GM18951 (cell line): Measurements from ENCODE around the gene GPS1.

Experiments used
- POLR2A ChIP-seq: IDR thresholded peaks from 4 replicates; pipeline ENCODE4 v1.6.1; 2011; ENCODE audit warnings: mild to moderate bottlenecking; ENCODE audit not compliant: insufficient read length, insufficient read depth; ENCODE audit errors: extremely low read depth
- in situ Hi-C: fragments of 300-500 bp; cut with MboI; formaldehyde crosslinking; loops from one replicate; pipeline ENCODE4 v1.12.0; 2022; ENCODE audit warnings: low sequenced_read_pairs, mixed read lengths, inconsistent platforms; ENCODE audit not compliant: unreplicated experiment

The GPS1 gene

GRCh38 chr17:82028246-82028645, 23.5 kb upstream of the GPS1 start:
- in situ Hi-C loops, result loop anchor here (25.0 kb wide), 1 partner anchor 134 kb away; no protein-coding TSS in a partner anchor
- TF ChIP-seq POLR2A, result no peak

- in situ Hi-C loops, result loop anchor here (25.0 kb wide), 1 partner anchor 133 kb away; no protein-coding TSS in a partner anchor
- no peak for TF ChIP-seq POLR2A
Measured at GRCh38 chr17:82028966-82029365, 22.7 kb upstream of the GPS1 start.

GRCh38 chr17:82029391-82029790, 22.3 kb upstream of the GPS1 start:
- TF ChIP-seq POLR2A, result no peak
- in situ Hi-C loops, result loop anchor here (25.0 kb wide), 1 partner anchor 133 kb away; no protein-coding TSS in a partner anchor

- no peak for TF ChIP-seq POLR2A
- in situ Hi-C loops, result loop anchor here (25.0 kb wide), 1 partner anchor 132 kb away; no protein-coding TSS in a partner anchor
Measured at GRCh38 chr17:82029990-82030469, 21.7 kb upstream of the GPS1 start.

- peak; percentile 18 for TF ChIP-seq POLR2A
- in situ Hi-C loops, result loop anchor here (25.0 kb wide), 1 partner anchor 132 kb away; no protein-coding TSS in a partner anchor
Measured at GRCh38 chr17:82030470-82031302, 21.0 kb upstream of the GPS1 start.

GRCh38 chr17:82031303-82031884, 20.3 kb upstream of the GPS1 start, which contains the start of gene RAC3:
Gene RAC3, plus strand, starts transcription at chr17:82031678. Its CDS starts 84 bp downstream, at chr17:82031762.
- no peak for TF ChIP-seq POLR2A
- in situ Hi-C loops, result loop anchor here (25.0 kb wide), 1 partner anchor 131 kb away; no protein-coding TSS in a partner anchor

GRCh38 chr17:82031885-82032627, 19.6 kb upstream of the GPS1 start:
- in situ Hi-C loops, result loop anchor here (25.0 kb wide), 1 partner anchor 130 kb away; no protein-coding TSS in a partner anchor
- no peak for TF ChIP-seq POLR2A

- no peak for TF ChIP-seq POLR2A
- in situ Hi-C loops, result loop anchor here (25.0 kb wide), 1 partner anchor 129 kb away; no protein-coding TSS in a partner anchor
Measured at GRCh38 chr17:82033359-82034085, 18.2 kb upstream of the GPS1 start.

GRCh38 chr17:82034371-82035011, 17.2 kb upstream of the GPS1 start:
- in situ Hi-C loops, result loop anchor here (25.0 kb wide), 1 partner anchor 128 kb away; no protein-coding TSS in a partner anchor

GRCh38 chr17:82035488-82035887, 16.2 kb upstream of the GPS1 start:
- in situ Hi-C loops, result loop anchor here (25.0 kb wide), 1 partner anchor 127 kb away; no protein-coding TSS in a partner anchor

More at GRCh38 chr17:82034371-82035011, 17.2 kb upstream of the GPS1 start:
- no peak for TF ChIP-seq POLR2A

GRCh38 chr17:82035956-82036633, 15.6 kb upstream of the GPS1 start:
- no peak for TF ChIP-seq POLR2A
- in situ Hi-C loops, result loop anchor here (25.0 kb wide), 1 partner anchor 126 kb away; no protein-coding TSS in a partner anchor

More at GRCh38 chr17:82035488-82035887, 16.2 kb upstream of the GPS1 start:
- no peak for TF ChIP-seq POLR2A
